ENCODE measurements around the gene F2R.
"Not testable (repeated sequence)": the region's sequence is repeated elsewhere in the genome, so short reads cannot be mapped to it uniquely, and the experiment has no call there.

F2R gene

DNA sequence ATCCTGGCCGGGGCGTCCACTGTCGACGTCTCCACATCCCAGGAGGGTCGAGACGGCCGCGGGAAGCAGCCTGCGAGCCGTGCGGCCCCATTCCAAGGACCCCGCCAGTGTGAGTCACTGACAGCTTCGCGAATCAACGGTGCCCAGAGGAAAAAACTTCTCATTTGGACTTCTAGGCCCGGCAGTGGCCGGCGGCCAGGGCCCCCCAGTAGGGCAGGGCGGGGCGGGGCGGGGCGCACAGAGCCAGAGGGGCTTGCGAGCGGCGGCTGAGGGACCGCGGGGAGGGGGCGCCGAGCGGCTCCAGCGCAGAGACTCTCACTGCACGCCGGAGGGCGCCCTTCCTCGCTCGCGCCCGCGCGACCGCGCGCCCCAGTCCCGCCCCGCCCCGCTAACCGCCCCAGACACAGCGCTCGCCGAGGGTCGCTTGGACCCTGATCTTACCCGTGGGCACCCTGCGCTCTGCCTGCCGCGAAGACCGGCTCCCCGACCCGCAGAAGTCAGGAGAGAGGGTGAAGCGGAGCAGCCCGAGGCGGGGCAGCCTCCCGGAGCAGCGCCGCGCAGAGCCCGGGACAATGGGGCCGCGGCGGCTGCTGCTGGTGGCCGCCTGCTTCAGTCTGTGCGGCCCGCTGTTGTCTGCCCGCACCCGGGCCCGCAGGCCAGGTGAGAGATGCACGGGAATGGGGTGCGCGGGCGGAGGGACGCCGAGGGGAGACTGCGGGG lies at the start of gene F2R:
F2R (plus strand) TSS at position 391 of the 720 bp plus-strand sequence; CDS start at position 573, 182 bp downstream.
- Mint-ChIP-seq H3K27ac (no peak within 1 kb of the TSS), H3K9me3 (ENCODE audit: low read depth) (peaks cover 2% of the 10 kb centered on the region), H3K36me3 (peaks cover 3% of the 10 kb centered on the region), H3K4me3 (peak within 1 kb of the TSS; percentile 71), H3K4me1 (ENCODE audit: low read depth) (peaks cover 19% of the 10 kb centered on the region), H3K27me3 (peaks cover 23% of the 10 kb centered on the region)

- H3K4me3 Mint-ChIP-seq, result no peak overlapping the region
These were observed 48.4 kb upstream of the F2R start for GRCh38 chr5:76667495-76667894.

GRCh38 chr5:76669245-76669644 lies 46.7 kb upstream of the F2R start:
- Mint-ChIP-seq H3K9me3 (ENCODE audit: low read depth) (no peaks in the 10 kb centered on the region), H3K27me3 (no peaks in the 10 kb centered on the region), H3K4me1 (ENCODE audit: low read depth) (no peaks in the 10 kb centered on the region), H3K36me3 (peaks cover 28% of the 10 kb centered on the region), H3K27ac (no peak overlapping the region), H3K4me3 (no peak overlapping the region)

More at GRCh38 chr5:76667495-76667894, 48.4 kb upstream of the F2R start:
- Mint-ChIP-seq H3K36me3 (peaks cover 28% of the 10 kb centered on the region), H3K9me3 (ENCODE audit: low read depth) (no peaks in the 10 kb centered on the region), H3K4me1 (ENCODE audit: low read depth) (no peaks in the 10 kb centered on the region), H3K27me3 (no peaks in the 10 kb centered on the region), H3K27ac (no peak overlapping the region)

DNA sequence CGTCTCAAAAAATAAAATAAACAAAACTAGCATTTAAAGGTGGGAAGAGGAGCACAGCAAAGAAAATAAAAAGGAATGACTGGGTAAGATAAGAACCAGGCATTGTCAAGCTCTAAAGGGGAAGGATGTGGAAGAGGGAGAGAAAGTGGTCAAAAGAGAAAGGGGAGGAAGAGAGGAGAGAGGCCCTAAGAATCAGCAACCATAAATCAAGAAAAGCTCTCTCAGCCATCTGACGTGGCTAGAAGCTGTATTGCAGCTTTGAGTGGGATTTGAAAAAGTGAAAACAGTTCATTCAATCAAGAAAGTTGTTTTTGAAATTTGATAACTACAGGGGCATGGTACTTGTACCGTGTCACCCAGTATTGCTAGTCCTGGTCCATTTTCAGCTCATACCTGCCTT lies 45.4 kb upstream of the F2R start:
- Mint-ChIP-seq H3K4me1 (ENCODE audit: low read depth) (no peaks in the 10 kb centered on the region), H3K4me3 (no peak overlapping the region), H3K9me3 (ENCODE audit: low read depth) (no peaks in the 10 kb centered on the region), H3K27ac (no peak overlapping the region), H3K36me3 (peaks cover 30% of the 10 kb centered on the region), H3K27me3 (no peaks in the 10 kb centered on the region)

DNA sequence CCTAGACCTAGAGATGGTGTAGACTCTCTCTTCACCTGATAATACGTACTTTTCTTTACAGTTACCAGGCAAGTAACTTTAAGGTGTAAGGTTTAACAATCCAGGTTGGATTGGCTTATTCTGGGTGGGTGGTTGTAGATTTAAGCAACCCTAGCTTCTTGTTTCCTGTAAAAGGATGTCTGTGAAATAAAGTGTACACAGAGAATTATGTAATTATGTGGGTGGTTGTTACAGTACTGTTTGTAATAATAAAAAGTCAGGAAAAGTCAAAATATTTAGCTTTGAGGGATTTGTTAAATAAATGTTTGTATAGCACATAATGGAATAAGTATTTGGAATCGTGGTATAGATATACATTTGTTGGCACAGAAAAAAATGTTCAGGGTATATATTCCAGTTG lies 43.7 kb upstream of the F2R start:
- H3K36me3 Mint-ChIP-seq, result peaks cover 30% of the 10 kb centered on the region
- H3K4me1 Mint-ChIP-seq (ENCODE audit: low read depth), result no peaks in the 10 kb centered on the region
- H3K9me3 Mint-ChIP-seq (ENCODE audit: low read depth), result no peaks in the 10 kb centered on the region
- H3K27ac Mint-ChIP-seq, result no peak overlapping the region
- H3K4me3 Mint-ChIP-seq, result no peak overlapping the region
- H3K27me3 Mint-ChIP-seq, result no peaks in the 10 kb centered on the region

DNA sequence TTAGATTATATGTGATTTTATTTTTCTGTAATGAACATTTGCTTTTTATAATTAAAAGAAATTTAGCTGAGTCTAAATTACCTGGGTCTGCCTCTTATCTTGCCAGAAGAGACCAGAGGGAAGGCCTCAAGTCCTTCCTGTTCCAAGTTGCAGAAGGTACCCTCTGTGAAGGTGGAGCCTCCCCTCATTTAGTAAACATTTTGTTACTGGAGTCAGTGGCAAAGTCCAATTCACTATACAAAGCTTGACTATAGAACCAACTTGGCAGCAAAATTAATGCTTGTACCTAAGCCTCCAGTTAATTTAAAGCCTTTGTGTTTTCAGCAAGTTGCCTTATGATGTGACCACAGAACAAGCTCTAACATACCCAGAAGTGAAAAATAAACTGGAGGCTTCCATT lies 42.8 kb upstream of the F2R start:
- Mint-ChIP-seq H3K27me3 (no peaks in the 10 kb centered on the region), H3K9me3 (ENCODE audit: low read depth) (no peaks in the 10 kb centered on the region), H3K4me1 (ENCODE audit: low read depth) (no peaks in the 10 kb centered on the region), H3K4me3 (no peak overlapping the region), H3K36me3 (peaks cover 32% of the 10 kb centered on the region), H3K27ac (no peak overlapping the region)

GRCh38 chr5:76674330-76675066 lies 41.4 kb upstream of the F2R start:
- H3K4me1 Mint-ChIP-seq (ENCODE audit: low read depth), result no peaks in the 10 kb centered on the region
- no peaks in the 10 kb centered on the region for H3K9me3 Mint-ChIP-seq (ENCODE audit: low read depth)
- H3K4me3 Mint-ChIP-seq, result no peak overlapping the region
- H3K36me3 Mint-ChIP-seq, result peaks cover 32% of the 10 kb centered on the region
- no peaks in the 10 kb centered on the region for H3K27me3 Mint-ChIP-seq
- H3K27ac Mint-ChIP-seq, result no peak overlapping the region

DNA sequence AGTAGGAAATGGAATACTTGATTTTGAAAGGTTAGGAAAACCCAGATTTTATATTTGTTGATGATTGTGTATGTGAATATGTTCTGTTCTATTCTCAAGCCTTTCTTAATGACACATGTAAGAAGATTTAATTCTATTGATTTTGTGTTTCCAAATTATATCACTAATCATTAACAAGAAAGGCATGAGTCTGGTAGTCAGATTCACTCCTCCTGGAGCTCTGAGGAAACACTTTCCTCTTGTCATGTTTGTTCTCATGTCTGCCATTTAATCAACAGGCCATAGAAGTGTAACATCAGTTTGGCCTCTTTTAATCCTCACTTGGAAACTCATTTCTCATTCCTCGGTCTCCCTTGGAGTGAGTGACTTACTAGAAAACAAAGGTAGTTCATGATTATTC lies 40.6 kb upstream of the F2R start:
- H3K36me3 Mint-ChIP-seq, result peaks cover 37% of the 10 kb centered on the region
- no peak overlapping the region for H3K4me3 Mint-ChIP-seq
- no peak overlapping the region for H3K27ac Mint-ChIP-seq
- no peaks in the 10 kb centered on the region for H3K9me3 Mint-ChIP-seq (ENCODE audit: low read depth)
- no peaks in the 10 kb centered on the region for H3K27me3 Mint-ChIP-seq
- no peaks in the 10 kb centered on the region for H3K4me1 Mint-ChIP-seq (ENCODE audit: low read depth)

- no peak overlapping the region for H3K27ac Mint-ChIP-seq
- H3K9me3 Mint-ChIP-seq (ENCODE audit: low read depth), result no peaks in the 10 kb centered on the region
- H3K4me1 Mint-ChIP-seq (ENCODE audit: low read depth), result no peaks in the 10 kb centered on the region
- no peaks in the 10 kb centered on the region for H3K27me3 Mint-ChIP-seq
- H3K36me3 Mint-ChIP-seq, result peaks cover 31% of the 10 kb centered on the region
- no peak overlapping the region for H3K4me3 Mint-ChIP-seq
These were observed 38.0 kb upstream of the F2R start for GRCh38 chr5:76677849-76678472.

GRCh38 chr5:76679231-76679630 lies 36.7 kb upstream of the F2R start:
- H3K4me1 Mint-ChIP-seq (ENCODE audit: low read depth), result peaks cover 1% of the 10 kb centered on the region
- H3K4me3 Mint-ChIP-seq, result no peak overlapping the region
- peaks cover 34% of the 10 kb centered on the region for H3K36me3 Mint-ChIP-seq
- H3K9me3 Mint-ChIP-seq (ENCODE audit: low read depth), result no peaks in the 10 kb centered on the region
- no peak overlapping the region for H3K27ac Mint-ChIP-seq
- H3K27me3 Mint-ChIP-seq, result no peaks in the 10 kb centered on the region

GRCh38 chr5:76680826-76681225 lies 35.1 kb upstream of the F2R start:
- peaks cover 29% of the 10 kb centered on the region for H3K36me3 Mint-ChIP-seq
- not testable (repeated sequence) for H3K9me3 Mint-ChIP-seq (ENCODE audit: low read depth); H3K27me3 Mint-ChIP-seq; H3K4me1 Mint-ChIP-seq (ENCODE audit: low read depth); H3K27ac Mint-ChIP-seq; H3K4me3 Mint-ChIP-seq

DNA sequence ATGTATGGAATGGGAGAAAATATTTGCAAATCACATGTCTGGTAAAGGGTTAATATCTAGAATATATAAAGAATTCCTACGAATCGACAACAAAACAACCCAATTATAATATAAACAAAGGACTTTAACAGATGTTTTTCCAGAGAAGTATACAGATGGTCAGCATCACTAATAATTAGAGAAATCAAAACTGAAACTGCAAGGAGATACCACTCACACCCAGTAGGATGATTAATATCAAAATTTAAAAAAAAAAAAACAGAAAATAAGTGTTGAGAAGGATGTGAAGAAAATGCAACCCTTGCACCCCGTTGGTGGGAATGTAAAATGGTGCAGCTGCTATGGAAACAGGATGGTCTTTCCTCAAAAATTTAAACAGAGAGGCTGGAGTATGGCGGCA lies 34.6 kb upstream of the F2R start:
- peaks cover 30% of the 10 kb centered on the region for H3K36me3 Mint-ChIP-seq
- no peak overlapping the region for H3K4me3 Mint-ChIP-seq
- H3K4me1 Mint-ChIP-seq (ENCODE audit: low read depth), result peaks cover 1% of the 10 kb centered on the region

GRCh38 chr5:76682387-76682786 lies 33.5 kb upstream of the F2R start:
- no peaks in the 10 kb centered on the region for H3K9me3 Mint-ChIP-seq (ENCODE audit: low read depth)
- no peak overlapping the region for H3K27ac Mint-ChIP-seq
- peaks cover 32% of the 10 kb centered on the region for H3K36me3 Mint-ChIP-seq
- no peaks in the 10 kb centered on the region for H3K27me3 Mint-ChIP-seq
- no peak overlapping the region for H3K4me3 Mint-ChIP-seq
- H3K4me1 Mint-ChIP-seq (ENCODE audit: low read depth), result peaks cover 1% of the 10 kb centered on the region

More for the DNA sequence above, 34.6 kb upstream of the F2R start:
- Mint-ChIP-seq H3K27ac (no peak overlapping the region), H3K27me3 (no peaks in the 10 kb centered on the region), H3K9me3 (ENCODE audit: low read depth) (no peaks in the 10 kb centered on the region)

GRCh38 chr5:76683816-76684731 lies 31.9 kb upstream of the F2R start:
- Mint-ChIP-seq H3K27me3 (no peaks in the 10 kb centered on the region), H3K36me3 (peaks cover 35% of the 10 kb centered on the region), H3K27ac (no peak overlapping the region)

More at GRCh38 chr5:76683816-76684731, 31.9 kb upstream of the F2R start:
- Mint-ChIP-seq H3K4me1 (ENCODE audit: low read depth) (peaks cover 1% of the 10 kb centered on the region), H3K9me3 (ENCODE audit: low read depth) (no peaks in the 10 kb centered on the region), H3K4me3 (no peak overlapping the region)
